Heart left ventricle (tissue), 16 donors: Measurements from ENCODE around the gene HOXB8. TPM values are rescaled to one million over a fixed set of nuclear protein-coding genes. Genes with fewer than 3 reads are reported as not detected.

Source experiments
- ATAC-seq, 4 donors: fragments of 200-7000 bp; cut with Tn5 transposase; one replicate each; pipeline ENCODE4 v1.9.1; 2020 to 2022; ENCODE audit warnings: moderate library complexity in 4 of 4, mild to moderate bottlenecking in 3 of 4, moderate number of reproducible peaks in 1 of 4
- DNase-seq, 5 donors: peaks; one replicate each; pipeline ENCODE4 v3.0.0-alpha.2; 2020
- H3K27ac ChIP-seq, 12 donors: fragments of 200-600 bp; sonication (generic) in 4 of 12; one replicate each; pipeline versions ENCODE4 v1.5.0 to v1.8.0; 2016 to 2022; ENCODE audit warnings: mild to moderate bottlenecking in 2 of 12
- H3K27me3 ChIP-seq, 9 donors: fragments of 200-600 bp; sonication (generic) in 2 of 9; one replicate each; pipeline versions ENCODE4 v1.5.1 to v1.8.0; 2016 to 2022; ENCODE audit warnings: mild to moderate bottlenecking in 3 of 9
- H3K36me3 ChIP-seq, 9 donors: fragments of 200-600 bp; sonication (generic) in 2 of 9; one replicate each; pipeline versions ENCODE4 v1.5.0 to v1.8.0; 2018 to 2022; ENCODE audit warnings: mild to moderate bottlenecking in 2 of 9
- H3K4me1 ChIP-seq, 12 donors: fragments of 200-600 bp; sonication (generic) in 4 of 12; one replicate each; pipeline versions ENCODE4 v1.5.0 to v1.8.0; 2016 to 2022; ENCODE audit warnings: mild to moderate bottlenecking in 3 of 12
- H3K4me3 ChIP-seq, 12 donors: fragments of 200-600 bp; sonication (generic) in 4 of 12; one replicate each; pipeline versions ENCODE4 v1.5.0 to v1.8.0; 2017 to 2022; ENCODE audit warnings: mild to moderate bottlenecking in 9 of 12, moderate library complexity in 4 of 12
- H3K9me3 ChIP-seq, 12 donors: fragments of 200-600 bp; sonication (generic) in 4 of 12; one replicate each; pipeline versions ENCODE4 v1.5.0 to v1.8.0; 2016 to 2022; ENCODE audit warnings: mild to moderate bottlenecking in 1 of 12
- POLR2A ChIP-seq, 2 donors: fragments of 450-650 bp; IDR thresholded peaks; one replicate each; pipeline ENCODE4 v1.6.1; 2017; ENCODE audit warnings: antibody characterized with exemption in 2 of 2, mild to moderate bottlenecking in 2 of 2, moderate library complexity in 2 of 2
- WGBS, 4 donors: extraction: QIAGEN DNeasy Blood & Tissue Kit in 2 of 4; methylation state at CpG; one replicate each; pipeline versions ENCODE4 v1.1.5 to v1.1.7; 2013 to 2018; 5-methylcytosine and 5-hydroxymethylcytosine counted together
- intact Hi-C, 10 donors: fragments of 100-400 bp; cut with DNase I; formaldehyde crosslinking; loops; one replicate each; pipeline versions ENCODE4 v1.11.1 to v1.14.2; 2022
- long read RNA-seq, 3 donors: library from polyadenylated mRNA; unstranded; transcript quantifications; one replicate each; pipeline ENCODE4 v2.0.0, GENCODE V29; 2020 to 2021
- polyA plus RNA-seq, 2 donors: library from polyadenylated mRNA; stranded (reverse); fragments of 200-250 nt; gene quantifications; one replicate each; pipeline ENCODE4 v1.2.3, GENCODE V29; 2013
- total RNA-seq, 9 donors: library from RNA; depleted of rRNA in 2 of 9; stranded (reverse); fragments of >200 nt in 2 of 9; fragmentation: NEBNext Ultra II Directional in 3 of 9; extraction: Animal tissue kit (Norgen Biotek cat#: 25700) in 3 of 9; gene quantifications; one replicate each; pipeline versions ENCODE4 v1.1.0 to v1.2.4, GENCODE V29; 2016 to 2023
- TF ChIP-seq, protein P1 (sequence below), 12 donors: fragments of 200-600 bp; sonication (generic) in 4 of 12; IDR thresholded peaks; one replicate each; pipeline versions ENCODE4 v1.5.0 to v1.8.0; 2018 to 2022; ENCODE audit warnings: antibody characterized with exemption in 12 of 12, mild to moderate bottlenecking in 5 of 12
- donor health status: ischemic (EF 13 %, LVEDD 7.1; RV severe dilation, severe dysfunction).
- donor health status: healthy with polysubstance abuse.
- donor health status: DM: no; HTN: yes; CAD: no.
- donor health status: DM: no; HTN: no; CAD: no.
- donor health status: ischemic (EF 25% LVEDD 6.9; RV normal size, moderate dysfunction).
- donor health status: ischemic (EF 25% LVEDD 5.7; RV mildly dilated, moderate dysfunction).
- donor health status: healthy.
- donor health status: DM: yes; HTN: yes; CAD: no.
- donor health status: ischemic (EF 35%, LVEDD 5.7; RV mildly dilated, moderate dysfunction).
- donor health status: nonischemic (EF 11% LVEDD 7.7; RV severe dilation, severe dysfunction).
- donor health status: DM: yes; HTN: yes; CAD: no.
- donor health status: PGD.
- donor health status: ischemic (EF 29% LVEDD 5.4; RV normal size, mild dysfunction).
- donor health status: nonischemic (EF 23%, LVEDD 6.1; RV moderate dilation, normal function).

Gene HOXB8
- not detected for total RNA-seq
- polyA plus RNA-seq: not detected
- long read RNA-seq, donor 1: 0 reads
- long read RNA-seq, donor 2: 0 reads
- long read RNA-seq, donor 3: 0 reads

DNA sequence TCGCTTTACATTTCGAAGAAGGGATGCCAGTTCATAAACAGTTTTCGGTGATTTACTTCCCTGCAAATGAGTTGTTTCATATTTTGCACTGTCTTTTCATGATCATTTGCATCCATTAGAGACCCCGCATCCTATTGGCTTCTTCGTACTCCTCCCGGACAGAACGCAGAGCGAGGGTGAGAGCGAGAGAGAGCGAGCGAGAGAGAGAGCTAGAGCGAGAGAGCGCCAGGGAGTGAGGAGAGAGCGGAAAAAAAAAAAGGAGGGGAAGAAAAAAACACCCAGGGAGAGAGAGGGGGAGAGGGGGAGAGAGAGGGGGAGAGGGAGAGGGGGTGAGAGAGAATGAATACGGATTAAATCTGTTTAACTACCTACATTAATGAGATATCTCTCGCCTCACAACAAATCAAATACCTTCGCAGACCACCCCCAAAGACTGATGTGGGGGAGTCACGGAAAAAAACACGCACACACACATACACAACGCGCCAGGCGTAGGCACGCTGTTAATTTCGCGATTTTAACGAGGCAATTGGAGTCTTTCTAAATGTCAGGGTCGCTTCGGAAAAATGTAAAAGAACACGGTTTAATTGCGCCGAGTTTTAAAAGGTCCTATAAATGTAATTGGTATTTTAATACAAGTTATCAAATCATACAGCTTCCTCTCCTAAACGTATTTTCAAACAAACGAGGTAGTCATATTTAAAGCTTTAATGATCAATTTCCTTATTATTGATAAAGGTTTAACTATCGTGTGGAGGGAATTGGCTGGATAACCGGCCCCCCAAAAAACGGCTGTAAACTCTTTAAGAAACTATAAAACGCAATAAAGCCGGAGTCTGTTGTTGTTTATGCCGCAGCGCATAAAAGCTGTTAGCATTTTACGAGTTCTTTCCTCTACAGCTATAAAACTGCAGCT, at the start of gene HOXB8:
HOXB8 (minus strand) TSS at position 246 of the 916 bp plus-strand sequence. CDS start 588 bp downstream, outside the sequence.
- Histone ChIP-seq H3K27ac (no peak within 1 kb of the TSS), H3K36me3 (no peaks in the 10 kb centered on the region), H3K4me3 (peak within 1 kb of the TSS in 1 of 12 donors; percentile 12), H3K4me1 (peaks cover 0 to 52% (median 18%) of the 10 kb centered on the region in 12 donors), H3K9me3 (no peaks in the 10 kb centered on the region), H3K27me3 (peaks cover 89 to 100% (median 96%) of the 10 kb centered on the region in 9 donors)
- TF ChIP-seq, protein P1, sequence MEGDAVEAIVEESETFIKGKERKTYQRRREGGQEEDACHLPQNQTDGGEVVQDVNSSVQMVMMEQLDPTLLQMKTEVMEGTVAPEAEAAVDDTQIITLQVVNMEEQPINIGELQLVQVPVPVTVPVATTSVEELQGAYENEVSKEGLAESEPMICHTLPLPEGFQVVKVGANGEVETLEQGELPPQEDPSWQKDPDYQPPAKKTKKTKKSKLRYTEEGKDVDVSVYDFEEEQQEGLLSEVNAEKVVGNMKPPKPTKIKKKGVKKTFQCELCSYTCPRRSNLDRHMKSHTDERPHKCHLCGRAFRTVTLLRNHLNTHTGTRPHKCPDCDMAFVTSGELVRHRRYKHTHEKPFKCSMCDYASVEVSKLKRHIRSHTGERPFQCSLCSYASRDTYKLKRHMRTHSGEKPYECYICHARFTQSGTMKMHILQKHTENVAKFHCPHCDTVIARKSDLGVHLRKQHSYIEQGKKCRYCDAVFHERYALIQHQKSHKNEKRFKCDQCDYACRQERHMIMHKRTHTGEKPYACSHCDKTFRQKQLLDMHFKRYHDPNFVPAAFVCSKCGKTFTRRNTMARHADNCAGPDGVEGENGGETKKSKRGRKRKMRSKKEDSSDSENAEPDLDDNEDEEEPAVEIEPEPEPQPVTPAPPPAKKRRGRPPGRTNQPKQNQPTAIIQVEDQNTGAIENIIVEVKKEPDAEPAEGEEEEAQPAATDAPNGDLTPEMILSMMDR (IDR thresholded peaks at IDR 0.05): no peak
- TF ChIP-seq POLR2A (IDR thresholded peaks at IDR 0.05): no peak
- 7 to 11% (median 10%) methylated on average over 40 to 41 of the region's 41 CpGs for WGBS, 4 donors
- ATAC-seq (no peak), DNase-seq (no peak)
- intact Hi-C loops: loop anchor here (5.0 to 10.0 kb wide), 9 partner anchors 278 to 591 kb away; no protein-coding TSS in a partner anchor

DNA sequence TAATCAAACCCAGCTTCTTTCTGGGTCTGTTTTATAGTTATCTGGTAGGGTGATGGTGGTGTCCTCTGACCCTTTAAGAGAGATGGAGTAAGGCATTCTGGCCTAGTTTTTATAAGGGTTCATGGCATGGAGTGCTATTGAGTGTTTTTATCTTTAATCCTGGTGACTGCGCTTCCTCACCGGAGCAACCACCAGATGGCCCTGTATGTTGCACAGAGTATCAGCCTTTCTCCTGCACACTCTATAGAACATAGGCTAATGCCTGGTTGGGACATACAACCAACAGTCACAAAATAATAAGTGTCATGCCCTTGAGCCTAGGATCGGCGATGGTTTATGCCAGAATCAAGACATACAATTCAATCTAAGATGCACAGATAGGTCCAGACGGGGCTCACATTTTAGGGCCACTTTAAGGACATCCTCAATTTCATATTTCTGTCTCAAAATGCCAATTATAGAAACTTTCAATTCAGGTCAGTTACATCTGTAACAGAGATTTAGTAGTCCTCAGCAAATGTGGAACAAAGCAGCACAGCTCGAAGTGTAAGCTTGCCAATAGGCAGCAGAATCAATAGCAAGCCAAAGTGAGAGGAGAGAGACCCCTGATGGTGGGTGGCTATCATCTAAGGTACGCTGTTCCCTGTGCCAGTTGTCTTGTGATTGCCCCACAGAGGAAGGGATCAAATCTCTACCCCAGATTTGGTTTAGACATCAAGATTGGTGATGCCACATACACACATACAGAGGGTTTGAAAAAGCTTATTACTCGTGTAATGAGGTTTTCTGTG, 48.2 kb upstream of the HOXB8 start:
- Histone ChIP-seq H3K36me3 (no peaks in the 10 kb centered on the region), H3K27ac (no peak overlapping the region), H3K27me3 (peaks cover 0 to 85% (median 23%) of the 10 kb centered on the region in 9 donors), H3K4me1 (no peaks in the 10 kb centered on the region), H3K9me3 (no peaks in the 10 kb centered on the region), H3K4me3 (no peak overlapping the region)
- intact Hi-C loops: no loop called here
- TF ChIP-seq, protein P1 (IDR thresholded peaks at IDR 0.05): no peak
- TF ChIP-seq POLR2A (IDR thresholded peaks at IDR 0.05): no peak
- DNase-seq: no peak
- ATAC-seq: no peak
- 63 to 79% (median 71%) methylated on average over 8 of the region's 8 CpGs for WGBS, 4 donors

DNA sequence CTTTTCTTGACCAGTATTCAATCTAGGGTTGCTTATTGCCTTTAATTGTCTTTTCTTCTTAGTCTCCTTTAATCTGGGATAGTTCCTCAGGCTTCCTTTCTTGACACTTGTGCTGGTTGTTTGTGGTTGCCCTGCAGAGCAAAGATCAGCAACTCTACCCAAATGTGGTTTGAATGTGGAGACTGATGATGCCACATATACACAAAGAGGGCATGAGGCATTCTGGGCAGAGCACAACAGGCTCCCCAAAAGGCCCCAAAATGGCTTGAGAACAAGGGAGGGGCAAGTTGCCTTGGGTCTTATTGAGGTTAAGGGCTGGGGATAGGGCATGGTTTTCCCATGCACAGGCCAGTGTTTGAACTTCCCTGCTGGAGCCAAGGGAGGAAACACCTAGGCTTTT, 40.8 kb upstream of the HOXB8 start:
- no peak overlapping the region for H3K4me3 ChIP-seq
- intact Hi-C loops: no loop called here
- ATAC-seq (no peak), DNase-seq (no peak)
- peaks cover 0 to 53% (median 4%) of the 10 kb centered on the region in 9 donors for H3K27me3 ChIP-seq
- no peaks in the 10 kb centered on the region for H3K9me3 ChIP-seq
- no peak overlapping the region for H3K27ac ChIP-seq
- no peaks in the 10 kb centered on the region for H3K36me3 ChIP-seq
- TF ChIP-seq, protein P1 (IDR thresholded peaks at IDR 0.05): no peak
- TF ChIP-seq POLR2A (IDR thresholded peaks at IDR 0.05): no peak
- no peaks in the 10 kb centered on the region for H3K4me1 ChIP-seq

DNA sequence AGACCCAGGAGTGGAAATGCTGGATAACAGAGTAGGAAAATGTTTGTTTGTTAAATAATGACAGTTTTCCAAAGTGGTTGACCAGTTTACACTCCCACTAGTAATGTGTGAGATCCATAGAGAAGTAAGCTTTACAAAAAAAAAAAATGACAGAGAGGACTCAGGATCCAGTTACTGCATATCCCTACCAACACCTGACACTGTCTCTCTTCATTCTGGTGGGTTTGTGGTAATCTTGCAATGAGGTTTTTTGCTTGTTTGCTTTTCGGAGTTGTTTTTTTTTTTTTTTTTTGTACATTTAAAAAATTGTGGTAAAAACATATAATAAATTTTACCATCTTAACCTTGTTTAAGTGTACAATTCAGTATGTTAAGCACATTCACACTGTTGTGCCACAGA, 34.6 kb upstream of the HOXB8 start:
- Histone ChIP-seq H3K36me3 (no peaks in the 10 kb centered on the region), H3K9me3 (no peaks in the 10 kb centered on the region), H3K27me3 (peaks cover 26 to 94% (median 51%) of the 10 kb centered on the region in 9 donors), H3K4me3 (no peak overlapping the region), H3K4me1 (peaks cover 0 to 14% (median 0%) of the 10 kb centered on the region in 12 donors), H3K27ac (no peak overlapping the region)
- DNase-seq (no peak), ATAC-seq (no peak)
- intact Hi-C loops: no loop called here
- TF ChIP-seq POLR2A (IDR thresholded peaks at IDR 0.05): no peak
- TF ChIP-seq, protein P1 (IDR thresholded peaks at IDR 0.05): no peak
- WGBS, 4 donors: 74 to 84% (median 79%) methylated on average over 1 of the region's 1 CpG
